ENCODE data around the gene KLHL30. TPM values are rescaled to one million over a fixed set of nuclear protein-coding genes. Genes with fewer than 3 reads are reported as not detected.

The KLHL30 gene
- total RNA-seq, 1 donor from 2014 or later: 0.26 TPM

- Histone ChIP-seq H3K4me3 (ENCODE audit: low read depth, low read length) (no peak overlapping the region), H3K36me3 (ENCODE audit: control insufficient read depth, insufficient read depth, low read length) (no peaks in the 10 kb centered on the region), H3K27me3 (ENCODE audit: control insufficient read depth, insufficient read depth, low read length) (peaks cover 8% of the 10 kb centered on the region)
- TF ChIP-seq CTCF (IDR thresholded peaks at IDR 0.05; ENCODE audit: insufficient read depth, low read length, severe bottlenecking): no peak
- no peak for DNase-seq (ENCODE audit: low read depth)
- no peak for FAIRE-seq
Observed at GRCh38 chr2:238122287-238123217, 15.9 kb upstream of the KLHL30 start.

GRCh38 chr2:238123218-238123971 lies 15.1 kb upstream of the KLHL30 start:
- TF ChIP-seq CTCF (IDR thresholded peaks at IDR 0.05; ENCODE audit: insufficient read depth, low read length, severe bottlenecking): no peak
- H3K27me3 ChIP-seq (ENCODE audit: control insufficient read depth, insufficient read depth, low read length): peaks cover 8% of the 10 kb centered on the region
- DNase-seq (ENCODE audit: low read depth): no peak
- no peak overlapping the region for H3K4me3 ChIP-seq (ENCODE audit: low read depth, low read length)
- no peaks in the 10 kb centered on the region for H3K36me3 ChIP-seq (ENCODE audit: control insufficient read depth, insufficient read depth, low read length)
- no peak for FAIRE-seq

- no peak for DNase-seq (ENCODE audit: low read depth)
- Histone ChIP-seq H3K36me3 (ENCODE audit: control insufficient read depth, insufficient read depth, low read length) (no peaks in the 10 kb centered on the region), H3K27me3 (ENCODE audit: control insufficient read depth, insufficient read depth, low read length) (peaks cover 8% of the 10 kb centered on the region), H3K4me3 (ENCODE audit: low read depth, low read length) (no peak overlapping the region)
- no peak for FAIRE-seq
- TF ChIP-seq CTCF (IDR thresholded peaks at IDR 0.05; ENCODE audit: insufficient read depth, low read length, severe bottlenecking): no peak
Observed at GRCh38 chr2:238123991-238124470, 14.4 kb upstream of the KLHL30 start.

GRCh38 chr2:238124488-238125126 lies 13.9 kb upstream of the KLHL30 start:
- Histone ChIP-seq H3K4me3 (ENCODE audit: low read depth, low read length) (no peak overlapping the region), H3K36me3 (ENCODE audit: control insufficient read depth, insufficient read depth, low read length) (no peaks in the 10 kb centered on the region), H3K27me3 (ENCODE audit: control insufficient read depth, insufficient read depth, low read length) (peaks cover 6% of the 10 kb centered on the region)
- TF ChIP-seq CTCF (IDR thresholded peaks at IDR 0.05; ENCODE audit: insufficient read depth, low read length, severe bottlenecking): no peak
- DNase-seq (ENCODE audit: low read depth) (no peak), FAIRE-seq (peak; percentile 91)

GRCh38 chr2:238125127-238125885 lies 13.2 kb upstream of the KLHL30 start:
- H3K27me3 ChIP-seq (ENCODE audit: control insufficient read depth, insufficient read depth, low read length): peaks cover under 1% of the 10 kb centered on the region
- TF ChIP-seq CTCF (IDR thresholded peaks at IDR 0.05; ENCODE audit: insufficient read depth, low read length, severe bottlenecking): no peak
- no peak for DNase-seq (ENCODE audit: low read depth)
- no peak for FAIRE-seq
- no peaks in the 10 kb centered on the region for H3K36me3 ChIP-seq (ENCODE audit: control insufficient read depth, insufficient read depth, low read length)
- H3K4me3 ChIP-seq (ENCODE audit: low read depth, low read length): no peak overlapping the region
